KMS-11 (cell line): ENCODE results near the gene TBC1D1.

Source experiments
- H2AFZ ChIP-seq: fragments of 200-600 bp; sonication (generic); 2 replicates; pipeline ENCODE4 v1.6.1; 2016; ENCODE audit warnings: antibody characterized with exemption, mixed run types, low read depth
- H3K27ac ChIP-seq: fragments of 200-600 bp; sonication (generic); 2 replicates; pipeline ENCODE4 v1.6.1; 2016; ENCODE audit warnings: mild to moderate bottlenecking, mixed run types
- H3K27me3 ChIP-seq: fragments of 200-600 bp; sonication (generic); 2 replicates; pipeline ENCODE4 v1.6.1; 2017; ENCODE audit warnings: mild to moderate bottlenecking, low read depth, mixed run types, moderate library complexity; ENCODE audit not compliant: insufficient read depth
- H3K36me3 ChIP-seq: fragments of 200-600 bp; sonication (generic); 2 replicates; pipeline ENCODE4 v1.6.1; 2017; ENCODE audit warnings: mild to moderate bottlenecking, mixed run types; ENCODE audit not compliant: insufficient read depth
- H3K4me1 ChIP-seq: fragments of 200-600 bp; sonication (generic); 2 replicates; pipeline ENCODE4 v1.6.1; 2016; ENCODE audit warnings: mild to moderate bottlenecking, low read depth, mixed run types; ENCODE audit not compliant: poor library complexity, severe bottlenecking
- H3K4me2 ChIP-seq: fragments of 200-600 bp; sonication (generic); 2 replicates; pipeline ENCODE4 v1.7.0; 2016; ENCODE audit warnings: mild to moderate bottlenecking, mixed run types
- H3K4me3 ChIP-seq: fragments of 200-600 bp; sonication (generic); IDR thresholded peaks from 2 replicates; pipeline ENCODE4 v1.6.1; 2017; ENCODE audit warnings: low read depth, low read length, mixed read lengths; ENCODE audit not compliant: insufficient read depth
- H3K79me2 ChIP-seq: fragments of 200-600 bp; sonication (generic); 2 replicates; pipeline ENCODE4 v1.6.1; 2016; ENCODE audit warnings: low read depth, mixed run types; ENCODE audit not compliant: insufficient read depth
- H3K9ac ChIP-seq: fragments of 200-600 bp; sonication (generic); 2 replicates; pipeline ENCODE4 v1.6.1; 2016; ENCODE audit warnings: mild to moderate bottlenecking, mixed run types
- H4K20me1 ChIP-seq: fragments of 200-600 bp; sonication (generic); 2 replicates; pipeline ENCODE4 v1.6.1; 2016; ENCODE audit warnings: mild to moderate bottlenecking, mixed run types; ENCODE audit not compliant: insufficient read depth
- CTCF ChIP-seq: fragments of 200-600 bp; sonication (generic); conservative IDR thresholded peaks from 2 replicates; pipeline ENCODE4 v1.6.1; 2017; ENCODE audit warnings: low read depth, mild to moderate bottlenecking, antibody characterized with exemption, low read length, moderate library complexity, mixed read lengths

TBC1D1 gene

GRCh38 chr4:38008571-38009021 is 117.7 kb downstream of the TBC1D1 start:
- no peaks in the 10 kb centered on the region for H3K36me3 ChIP-seq
- H4K20me1 ChIP-seq = no peaks in the 10 kb centered on the region
- no peak for TF ChIP-seq CTCF
- no peaks in the 10 kb centered on the region for H3K27me3 ChIP-seq
- no peaks in the 10 kb centered on the region for H3K79me2 ChIP-seq
- H3K4me2 ChIP-seq = no peak overlapping the region
- H3K4me1 ChIP-seq = no peaks in the 10 kb centered on the region
- no peak overlapping the region for H3K27ac ChIP-seq
- H2AFZ ChIP-seq = no peak overlapping the region
- no peak overlapping the region for H3K9ac ChIP-seq
- H3K4me3 ChIP-seq = no peak overlapping the region

GRCh38 chr4:38009421-38009820 is 118.5 kb downstream of the TBC1D1 start:
- H3K79me2 ChIP-seq = no peaks in the 10 kb centered on the region
- TF ChIP-seq CTCF = no peak

GRCh38 chr4:38009949-38010348 is 119.1 kb downstream of the TBC1D1 start:
- H4K20me1 ChIP-seq = no peaks in the 10 kb centered on the region
- no peak overlapping the region for H3K9ac ChIP-seq
- H3K4me2 ChIP-seq = no peak overlapping the region
- no peaks in the 10 kb centered on the region for H3K4me1 ChIP-seq
- H3K27ac ChIP-seq = no peak overlapping the region
- no peak for TF ChIP-seq CTCF
- no peaks in the 10 kb centered on the region for H3K79me2 ChIP-seq
- no peaks in the 10 kb centered on the region for H3K27me3 ChIP-seq
- H3K4me3 ChIP-seq = no peak overlapping the region
- H3K36me3 ChIP-seq = no peaks in the 10 kb centered on the region
- H2AFZ ChIP-seq = no peak overlapping the region

More at GRCh38 chr4:38009421-38009820, 118.5 kb downstream of the TBC1D1 start:
- Histone ChIP-seq H3K27me3 (no peaks in the 10 kb centered on the region), H4K20me1 (no peaks in the 10 kb centered on the region), H3K4me1 (no peaks in the 10 kb centered on the region), H3K4me2 (no peak overlapping the region), H3K4me3 (no peak overlapping the region), H2AFZ (no peak overlapping the region), H3K9ac (no peak overlapping the region), H3K27ac (no peak overlapping the region), H3K36me3 (no peaks in the 10 kb centered on the region)

- Histone ChIP-seq H3K9ac (no peak overlapping the region), H3K4me1 (no peaks in the 10 kb centered on the region), H3K4me3 (no peak overlapping the region), H4K20me1 (no peaks in the 10 kb centered on the region), H3K4me2 (no peak overlapping the region), H3K79me2 (no peaks in the 10 kb centered on the region), H3K36me3 (no peaks in the 10 kb centered on the region), H3K27ac (no peak overlapping the region), H3K27me3 (no peaks in the 10 kb centered on the region), H2AFZ (no peak overlapping the region)
- no peak for TF ChIP-seq CTCF
Measured at GRCh38 chr4:38011511-38012162, 120.8 kb downstream of the TBC1D1 start.
